ENCODE measurements around the gene SCAF11. TPM values are rescaled to one million over a fixed set of nuclear protein-coding genes. Genes with fewer than 3 reads are reported as not detected.

Gene SCAF11
- total and polyA plus RNA-seq, 2 experiments from 2014 or later = 49.7 to 123 TPM

DNA sequence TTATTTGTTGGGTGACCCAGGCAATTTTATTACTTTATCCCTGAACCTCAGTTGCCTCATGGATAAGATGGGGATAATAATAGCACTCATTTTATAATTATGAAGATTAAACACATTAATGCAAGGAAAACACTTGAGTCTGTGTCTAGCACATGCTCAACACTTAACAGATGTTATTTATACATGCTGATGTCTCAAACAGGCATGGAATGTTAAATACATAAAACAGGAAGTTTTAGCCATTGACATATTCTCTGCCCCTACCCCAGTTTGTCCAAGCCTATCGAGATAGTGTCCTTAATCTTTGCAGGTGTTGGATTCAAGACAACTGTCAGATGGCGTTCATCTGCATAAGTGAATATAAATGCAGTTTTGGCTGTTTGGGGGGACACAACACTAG is 109.8 kb downstream of the SCAF11 start:
- no peak for DNase-seq (ENCODE audit: low spot score)
- Histone ChIP-seq H3K27ac (no peak overlapping the region), H3K79me2 (no peaks in the 10 kb centered on the region), H3K27me3 (no peaks in the 10 kb centered on the region), H3K4me1 (ENCODE audit: insufficient read depth) (peaks cover 22% of the 10 kb centered on the region), H3K4me2 (no peak overlapping the region), H3K9me3 (ENCODE audit: low read depth) (no peaks in the 10 kb centered on the region), H4K20me1 (ENCODE audit: insufficient read depth, poor library complexity, severe bottlenecking) (no peaks in the 10 kb centered on the region), H2AFZ (no peak overlapping the region), H3K9me2 (replicated peaks; ENCODE audit: insufficient read depth) (no peaks in the 10 kb centered on the region), H3K36me3 (replicated peaks; ENCODE audit: insufficient read depth, low read depth) (no peaks in the 10 kb centered on the region), H3K4me3 (no peak overlapping the region)
- TF ChIP-seq EZH2 (IDR thresholded peaks at IDR 0.05; ENCODE audit: borderline replicate concordance) = no peak
- TF ChIP-seq EZH2phosphoT487 (IDR thresholded peaks at IDR 0.05; ENCODE audit: low read depth, severe bottlenecking, unreplicated experiment) = no peak
- TF ChIP-seq, protein P1, sequence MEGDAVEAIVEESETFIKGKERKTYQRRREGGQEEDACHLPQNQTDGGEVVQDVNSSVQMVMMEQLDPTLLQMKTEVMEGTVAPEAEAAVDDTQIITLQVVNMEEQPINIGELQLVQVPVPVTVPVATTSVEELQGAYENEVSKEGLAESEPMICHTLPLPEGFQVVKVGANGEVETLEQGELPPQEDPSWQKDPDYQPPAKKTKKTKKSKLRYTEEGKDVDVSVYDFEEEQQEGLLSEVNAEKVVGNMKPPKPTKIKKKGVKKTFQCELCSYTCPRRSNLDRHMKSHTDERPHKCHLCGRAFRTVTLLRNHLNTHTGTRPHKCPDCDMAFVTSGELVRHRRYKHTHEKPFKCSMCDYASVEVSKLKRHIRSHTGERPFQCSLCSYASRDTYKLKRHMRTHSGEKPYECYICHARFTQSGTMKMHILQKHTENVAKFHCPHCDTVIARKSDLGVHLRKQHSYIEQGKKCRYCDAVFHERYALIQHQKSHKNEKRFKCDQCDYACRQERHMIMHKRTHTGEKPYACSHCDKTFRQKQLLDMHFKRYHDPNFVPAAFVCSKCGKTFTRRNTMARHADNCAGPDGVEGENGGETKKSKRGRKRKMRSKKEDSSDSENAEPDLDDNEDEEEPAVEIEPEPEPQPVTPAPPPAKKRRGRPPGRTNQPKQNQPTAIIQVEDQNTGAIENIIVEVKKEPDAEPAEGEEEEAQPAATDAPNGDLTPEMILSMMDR (IDR thresholded peaks at IDR 0.05; ENCODE audit: poor library complexity) = no peak
- WGBS (ENCODE audit: low lambda C conversion rate, missing lambda C conversion rate) = 98% methylated on average over 2 of the region's 2 CpGs

DNA sequence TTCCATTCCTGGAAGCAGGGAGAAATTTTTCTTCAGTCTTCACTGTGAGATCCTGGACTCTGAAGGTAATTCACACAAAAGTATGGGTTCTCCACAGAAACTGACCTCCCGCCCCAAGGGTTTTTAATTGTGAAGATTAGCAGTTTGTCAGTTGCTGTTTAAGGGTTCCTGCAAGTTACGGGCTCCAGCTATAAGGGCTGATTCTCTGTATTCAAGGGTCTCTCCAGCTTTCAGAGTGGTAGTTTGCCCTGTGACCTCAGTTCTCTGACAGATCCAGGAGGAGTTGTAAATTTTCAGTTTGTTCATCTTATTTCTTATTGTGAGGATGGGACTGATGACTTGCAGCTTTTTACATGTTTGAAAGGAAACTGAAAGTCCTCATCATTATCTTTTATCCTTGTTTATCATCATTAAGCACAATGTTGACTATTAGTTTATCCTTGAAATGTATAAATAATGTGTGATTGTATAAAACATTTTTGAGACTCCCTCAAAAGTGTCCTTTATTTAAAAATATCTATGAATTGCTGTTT is 110.9 kb downstream of the SCAF11 start:
- H3K4me1 ChIP-seq (ENCODE audit: insufficient read depth) = peaks cover 22% of the 10 kb centered on the region
- H3K27me3 ChIP-seq = no peaks in the 10 kb centered on the region
- H3K4me2 ChIP-seq = peak overlapping the region; percentile 23
- no peaks in the 10 kb centered on the region for H3K79me2 ChIP-seq
- no peak overlapping the region for H2AFZ ChIP-seq
- TF ChIP-seq EZH2 (IDR thresholded peaks at IDR 0.05; ENCODE audit: borderline replicate concordance) = no peak
- no peak for TF ChIP-seq EZH2phosphoT487 (IDR thresholded peaks at IDR 0.05; ENCODE audit: low read depth, severe bottlenecking, unreplicated experiment)
- TF ChIP-seq, protein P1 (IDR thresholded peaks at IDR 0.05; ENCODE audit: poor library complexity) = no peak
- peak overlapping the region; percentile 38 for H3K27ac ChIP-seq
- H3K9me3 ChIP-seq (ENCODE audit: low read depth) = no peaks in the 10 kb centered on the region
- 82% methylated on average over 2 of the region's 2 CpGs for WGBS (ENCODE audit: low lambda C conversion rate, missing lambda C conversion rate)
- H3K9me2 ChIP-seq (replicated peaks; ENCODE audit: insufficient read depth) = no peaks in the 10 kb centered on the region
- no peaks in the 10 kb centered on the region for H3K36me3 ChIP-seq (replicated peaks; ENCODE audit: insufficient read depth, low read depth)
- no peak overlapping the region for H3K4me3 ChIP-seq
- DNase-seq (ENCODE audit: low spot score) = no peak
- H4K20me1 ChIP-seq (ENCODE audit: insufficient read depth, poor library complexity, severe bottlenecking) = no peaks in the 10 kb centered on the region

DNA sequence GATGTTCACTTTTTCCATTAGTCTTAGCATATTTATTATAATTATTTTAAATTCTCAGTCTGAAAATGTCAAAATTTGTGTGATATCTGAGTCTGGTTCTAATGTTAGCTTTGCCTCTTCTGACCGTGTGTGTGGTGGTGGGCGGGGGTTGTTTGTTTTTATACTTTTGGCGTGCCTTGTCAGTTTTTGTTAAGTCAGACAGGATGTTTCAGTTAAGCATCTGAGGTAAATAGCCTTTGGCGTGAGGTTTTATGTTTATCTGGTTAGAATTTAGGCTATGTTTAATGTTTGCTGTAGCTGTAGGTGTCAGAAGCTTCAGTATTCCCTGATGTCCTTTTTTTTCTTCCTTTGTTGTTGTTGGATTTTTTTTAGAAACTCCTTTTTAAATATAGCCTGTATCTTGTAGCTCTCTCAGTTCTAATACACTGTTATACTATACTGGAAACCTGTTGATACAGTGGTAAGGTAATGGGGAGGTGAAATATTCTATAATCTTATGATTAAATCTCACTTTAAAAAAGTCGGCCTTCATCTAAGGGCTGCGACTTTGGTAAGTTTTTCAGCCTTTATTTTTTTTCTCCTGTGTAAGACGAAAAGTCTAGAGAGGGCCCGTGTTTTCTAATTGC is 111.6 kb downstream of the SCAF11 start:
- Histone ChIP-seq H3K9me3 (ENCODE audit: low read depth) (no peaks in the 10 kb centered on the region), H3K4me2 (peak overlapping the region; percentile 23), H3K4me1 (ENCODE audit: insufficient read depth) (peaks cover 22% of the 10 kb centered on the region), H3K27ac (peak overlapping the region; percentile 38), H4K20me1 (ENCODE audit: insufficient read depth, poor library complexity, severe bottlenecking) (no peaks in the 10 kb centered on the region), H3K36me3 (replicated peaks; ENCODE audit: insufficient read depth, low read depth) (no peaks in the 10 kb centered on the region), H3K4me3 (no peak overlapping the region), H3K79me2 (no peaks in the 10 kb centered on the region), H3K27me3 (no peaks in the 10 kb centered on the region), H2AFZ (no peak overlapping the region), H3K9me2 (replicated peaks; ENCODE audit: insufficient read depth) (no peaks in the 10 kb centered on the region)
- DNase-seq (ENCODE audit: low spot score) = no peak
- WGBS (ENCODE audit: low lambda C conversion rate, missing lambda C conversion rate) = 35% methylated on average over 8 of the region's 8 CpGs
- no peak for TF ChIP-seq EZH2phosphoT487 (IDR thresholded peaks at IDR 0.05; ENCODE audit: low read depth, severe bottlenecking, unreplicated experiment)
- no peak for TF ChIP-seq EZH2 (IDR thresholded peaks at IDR 0.05; ENCODE audit: borderline replicate concordance)
- TF ChIP-seq, protein P1 (IDR thresholded peaks at IDR 0.05; ENCODE audit: poor library complexity) = no peak

Data from hepatocyte (in vitro differentiated cells).